Vagina (tissue), 2 donors: ENCODE data around the gene TTC23. TPM values are rescaled to one million over a fixed set of nuclear protein-coding genes. Genes with fewer than 3 reads are reported as not detected.

Source experiments
- DNase-seq, 2 donors: peaks; one replicate each; pipeline ENCODE4 v3.0.0-alpha.2; 2017; ENCODE audit errors: extremely low spot score in 2 of 2
- H3K27ac ChIP-seq: fragments of 200-600 bp; sonication (generic); one replicate; pipeline ENCODE4 v1.5.1; 2019
- H3K27me3 ChIP-seq: fragments of 200-600 bp; sonication (generic); one replicate; pipeline ENCODE4 v1.5.1; 2019
- H3K36me3 ChIP-seq, 2 donors: fragments of 200-600 bp; sonication (generic); one replicate each; pipeline ENCODE4 v1.5.1; 2017 to 2019
- H3K4me1 ChIP-seq: fragments of 200-600 bp; sonication (generic); one replicate; pipeline ENCODE4 v1.5.1; 2019
- H3K4me3 ChIP-seq, 2 donors: fragments of 200-600 bp; sonication (generic); 1 replicate in 1 of 2; 2 replicates in 1 of 2; pipeline ENCODE4 v1.5.1; 2016 to 2019
- H3K9me3 ChIP-seq: fragments of 200-600 bp; sonication (generic); one replicate; pipeline ENCODE4 v1.5.1; 2019
- POLR2A ChIP-seq, 2 donors: fragments of 450-650 bp; IDR thresholded peaks; one replicate each; pipeline ENCODE4 v1.6.1; 2017; ENCODE audit warnings: antibody characterized with exemption in 2 of 2, mild to moderate bottlenecking in 2 of 2, moderate library complexity in 2 of 2
- POLR2AphosphoS5 ChIP-seq, 2 donors: sonication (generic); formaldehyde crosslinking; IDR thresholded peaks; one replicate each; pipeline ENCODE4 v1.9.0; 2017; ENCODE audit warnings: antibody characterized with exemption in 2 of 2, mild to moderate bottlenecking in 2 of 2, low read depth in 1 of 2; ENCODE audit not compliant: insufficient read depth in 1 of 2
- intact Hi-C: fragments of 100-400 bp; cut with DNase I; formaldehyde crosslinking; loops from one replicate; pipeline ENCODE4 v1.15.1; 2023
- total RNA-seq: library from RNA; depleted of rRNA; stranded (reverse); fragments of >200 nt; gene quantifications from one replicate; pipeline ENCODE4 v1.2.3, GENCODE V29; 2016
- TF ChIP-seq, protein P1 (sequence below), 3 experiments: fragments of 450-650 bp in 2 of 3; fragments of 200-600 bp in 1 of 3; sonication (generic) in 1 of 3; IDR thresholded peaks; one replicate each; pipeline ENCODE4 v1.5.1; 2017 to 2019; ENCODE audit warnings: antibody characterized with exemption in 3 of 3, mild to moderate bottlenecking in 2 of 3, moderate library complexity in 2 of 3

The TTC23 gene
- total RNA-seq, 1 donor from 2014 or later = 64.1 TPM

DNA sequence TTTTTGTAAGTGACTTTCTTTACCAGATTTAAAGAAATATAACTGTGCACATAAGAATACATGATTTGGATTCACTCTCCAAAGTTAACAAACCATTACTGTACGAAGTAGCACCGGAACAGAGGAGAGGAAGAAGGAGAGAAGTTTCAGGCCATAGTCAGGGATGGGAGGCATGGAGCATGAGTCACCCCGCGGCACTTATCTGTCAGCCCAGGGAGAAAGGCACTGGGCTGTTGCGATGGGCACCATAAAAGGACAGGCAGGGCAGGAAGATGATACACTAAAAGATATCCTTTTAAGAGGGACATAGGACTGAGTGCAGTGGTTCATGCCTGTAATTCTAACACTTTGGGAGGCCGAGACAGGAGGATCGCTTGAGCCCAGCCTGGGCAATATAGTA is 37.0 kb downstream of the TTC23 start:
- H3K4me1 ChIP-seq = no peaks in the 10 kb centered on the region
- peaks cover 0 to 3% of the 10 kb centered on the region in 2 donors for H3K36me3 ChIP-seq
- intact Hi-C loops = loop anchor here (2.0 kb wide), 1 partner anchor 108 kb away; the partner anchor contains the start of gene SYNM
- no peaks in the 10 kb centered on the region for H3K27me3 ChIP-seq
- no peak overlapping the region for H3K4me3 ChIP-seq
- DNase-seq = no peak
- H3K9me3 ChIP-seq = no peaks in the 10 kb centered on the region
- H3K27ac ChIP-seq = no peak overlapping the region
- TF ChIP-seq POLR2AphosphoS5 (IDR thresholded peaks at IDR 0.05; ENCODE audit: insufficient read depth in 1 of 2, low read depth in 1 of 2) = no peak
- TF ChIP-seq, protein P1, sequence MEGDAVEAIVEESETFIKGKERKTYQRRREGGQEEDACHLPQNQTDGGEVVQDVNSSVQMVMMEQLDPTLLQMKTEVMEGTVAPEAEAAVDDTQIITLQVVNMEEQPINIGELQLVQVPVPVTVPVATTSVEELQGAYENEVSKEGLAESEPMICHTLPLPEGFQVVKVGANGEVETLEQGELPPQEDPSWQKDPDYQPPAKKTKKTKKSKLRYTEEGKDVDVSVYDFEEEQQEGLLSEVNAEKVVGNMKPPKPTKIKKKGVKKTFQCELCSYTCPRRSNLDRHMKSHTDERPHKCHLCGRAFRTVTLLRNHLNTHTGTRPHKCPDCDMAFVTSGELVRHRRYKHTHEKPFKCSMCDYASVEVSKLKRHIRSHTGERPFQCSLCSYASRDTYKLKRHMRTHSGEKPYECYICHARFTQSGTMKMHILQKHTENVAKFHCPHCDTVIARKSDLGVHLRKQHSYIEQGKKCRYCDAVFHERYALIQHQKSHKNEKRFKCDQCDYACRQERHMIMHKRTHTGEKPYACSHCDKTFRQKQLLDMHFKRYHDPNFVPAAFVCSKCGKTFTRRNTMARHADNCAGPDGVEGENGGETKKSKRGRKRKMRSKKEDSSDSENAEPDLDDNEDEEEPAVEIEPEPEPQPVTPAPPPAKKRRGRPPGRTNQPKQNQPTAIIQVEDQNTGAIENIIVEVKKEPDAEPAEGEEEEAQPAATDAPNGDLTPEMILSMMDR (IDR thresholded peaks at IDR 0.05) = no peak
- no peak for TF ChIP-seq POLR2A (IDR thresholded peaks at IDR 0.05)

DNA sequence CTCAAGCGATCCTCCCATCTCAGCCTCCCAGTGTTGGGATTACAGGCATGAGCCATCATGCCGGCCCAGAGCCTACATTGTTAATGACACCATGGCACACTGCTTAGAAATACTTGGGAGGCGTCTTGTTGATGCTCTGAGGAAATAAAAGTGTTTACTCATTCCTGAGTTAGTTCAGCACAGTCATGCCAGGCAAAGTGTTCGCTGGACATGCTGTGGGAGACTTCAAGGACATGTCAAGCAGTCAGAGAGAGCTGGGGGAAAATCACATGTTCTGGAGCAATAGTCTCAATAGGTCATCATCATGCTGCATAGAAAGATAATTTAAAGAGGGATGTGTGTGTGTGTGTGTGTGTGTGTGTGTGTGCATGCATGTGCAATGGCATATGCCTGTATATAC is 37.5 kb downstream of the TTC23 start:
- TF ChIP-seq POLR2AphosphoS5 (IDR thresholded peaks at IDR 0.05; ENCODE audit: insufficient read depth in 1 of 2, low read depth in 1 of 2) = no peak
- TF ChIP-seq, protein P1 (IDR thresholded peaks at IDR 0.05) = no peak
- TF ChIP-seq POLR2A (IDR thresholded peaks at IDR 0.05) = no peak
- H3K27ac ChIP-seq = no peak overlapping the region

DNA sequence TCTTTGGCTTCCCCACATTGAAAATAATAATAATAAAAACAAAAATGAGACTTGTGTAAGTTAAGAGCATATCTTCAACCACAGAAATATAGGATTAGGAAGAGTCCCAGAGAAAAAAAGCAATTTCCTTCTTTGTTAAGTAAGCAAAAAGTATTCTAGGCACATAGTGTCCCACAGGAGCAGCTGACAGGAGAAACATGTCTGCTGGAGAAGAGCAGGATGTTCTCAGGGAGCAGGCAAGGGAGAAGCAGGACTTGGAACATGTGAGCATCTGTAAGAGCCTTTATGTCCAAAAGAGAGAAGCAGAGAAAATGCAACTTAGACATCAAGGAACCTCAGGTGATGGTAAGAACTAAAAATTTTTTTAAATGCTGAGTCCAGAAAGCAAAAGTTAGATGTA is 39.0 kb downstream of the TTC23 start:
- no peak overlapping the region for H3K27ac ChIP-seq
- no peak for TF ChIP-seq POLR2A (IDR thresholded peaks at IDR 0.05)
- TF ChIP-seq, protein P1 (IDR thresholded peaks at IDR 0.05) = no peak
- TF ChIP-seq POLR2AphosphoS5 (IDR thresholded peaks at IDR 0.05; ENCODE audit: insufficient read depth in 1 of 2, low read depth in 1 of 2) = no peak
- H3K9me3 ChIP-seq = no peaks in the 10 kb centered on the region
- intact Hi-C loops = no loop called here
- no peak overlapping the region for H3K4me3 ChIP-seq
- no peaks in the 10 kb centered on the region for H3K36me3 ChIP-seq
- DNase-seq = no peak
- H3K27me3 ChIP-seq = no peaks in the 10 kb centered on the region
- H3K4me1 ChIP-seq = no peaks in the 10 kb centered on the region

More for the DNA sequence above, 37.5 kb downstream of the TTC23 start:
- Histone ChIP-seq H3K4me3 (no peak overlapping the region), H3K4me1 (no peaks in the 10 kb centered on the region), H3K27me3 (no peaks in the 10 kb centered on the region), H3K9me3 (no peaks in the 10 kb centered on the region), H3K36me3 (no peaks in the 10 kb centered on the region)
- DNase-seq = no peak
- intact Hi-C loops = loop anchor here (2.0 kb wide), 1 partner anchor 107 kb away; the partner anchor contains the start of gene SYNM

DNA sequence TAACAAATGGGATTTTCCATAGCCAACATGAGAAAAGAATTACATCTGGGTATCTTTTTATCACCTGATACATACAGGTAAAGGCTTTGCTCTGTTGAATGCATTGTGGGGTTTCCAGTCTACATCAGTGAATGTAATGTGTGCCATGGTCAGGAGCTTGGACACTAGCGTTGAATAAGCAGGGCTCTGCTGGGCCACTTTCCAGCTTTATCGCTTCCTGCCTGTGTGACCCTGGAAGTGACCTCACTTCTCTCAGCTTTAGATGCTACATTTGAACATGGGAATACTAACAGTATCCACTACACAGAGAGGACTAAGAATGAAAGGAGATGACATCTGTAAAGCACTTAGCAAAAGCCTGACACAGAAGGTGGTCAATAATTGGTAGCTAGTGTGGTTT is 40.1 kb downstream of the TTC23 start:
- intact Hi-C loops = no loop called here
- DNase-seq = no peak
- H3K4me3 ChIP-seq = no peak overlapping the region
- H3K27ac ChIP-seq = no peak overlapping the region
- no peaks in the 10 kb centered on the region for H3K9me3 ChIP-seq
- no peaks in the 10 kb centered on the region for H3K36me3 ChIP-seq
- H3K4me1 ChIP-seq = no peaks in the 10 kb centered on the region
- no peaks in the 10 kb centered on the region for H3K27me3 ChIP-seq
- TF ChIP-seq, protein P1 (IDR thresholded peaks at IDR 0.05) = no peak
- no peak for TF ChIP-seq POLR2AphosphoS5 (IDR thresholded peaks at IDR 0.05; ENCODE audit: insufficient read depth in 1 of 2, low read depth in 1 of 2)

DNA sequence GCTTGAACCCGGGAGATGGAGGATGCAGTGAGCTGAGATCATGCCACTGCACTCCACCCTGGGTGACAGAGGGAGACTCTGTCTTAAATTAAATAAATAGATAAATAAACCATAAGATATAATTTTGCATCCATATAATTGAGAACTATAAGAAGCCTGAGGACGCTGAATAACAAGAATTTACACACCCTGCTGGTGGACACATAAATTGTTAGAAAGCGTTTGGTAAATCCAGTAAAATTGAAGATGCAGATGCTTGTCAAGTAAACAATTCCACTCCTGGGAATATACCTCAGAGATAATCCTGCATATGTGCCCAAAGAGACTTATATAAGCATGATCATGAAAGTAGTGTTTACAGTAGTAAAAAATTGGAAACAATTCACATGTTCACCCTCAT is 41.7 kb downstream of the TTC23 start:
- no peaks in the 10 kb centered on the region for H3K27me3 ChIP-seq
- intact Hi-C loops = no loop called here
- TF ChIP-seq POLR2AphosphoS5 (IDR thresholded peaks at IDR 0.05; ENCODE audit: insufficient read depth in 1 of 2, low read depth in 1 of 2) (no peak), POLR2A (IDR thresholded peaks at IDR 0.05) (no peak)
- TF ChIP-seq, protein P1 (IDR thresholded peaks at IDR 0.05) = no peak
- no peaks in the 10 kb centered on the region for H3K4me1 ChIP-seq
- no peaks in the 10 kb centered on the region for H3K9me3 ChIP-seq
- no peaks in the 10 kb centered on the region for H3K36me3 ChIP-seq
- H3K4me3 ChIP-seq = no peak overlapping the region
- no peak for DNase-seq
- no peak overlapping the region for H3K27ac ChIP-seq
